HEK293 (cell line): ENCODE results near the gene PHF20.
A peak's percentile ranks its signal among the peaks of the same experiment; 100 is the strongest.

Experiments used
- CTCF ChIA-PET: fragments of 350-600 bp; formaldehyde crosslinking; extraction: SDS; loops from one replicate; lab custom pipeline; 2021; ENCODE audit warnings: antibody characterized with exemption; lab: Yijun Ruan, JAX
- POLR2A ChIA-PET: fragments of 300-600 bp; formaldehyde crosslinking; extraction: SDS; loops from one replicate; lab custom pipeline; 2020; ENCODE audit warnings: antibody characterized with exemption, inconsistent platforms; lab: Yijun Ruan, JAX
- H3K27ac ChIP-seq: fragments of 200-500 bp; sonication (Bioruptor generic); 2 replicates; pipeline ENCODE4 v1.5.1; 2014; ENCODE audit warnings: low read depth, low read length, control low read depth, inconsistent platforms; ENCODE audit errors: extremely low read depth
- H3K36me3 ChIP-seq, 2 experiments: fragments of 200-500 bp in 1 of 2; sonication (Bioruptor generic) in 1 of 2; 1 replicate in 1 of 2; 2 replicates in 1 of 2; pipeline ENCODE4 v1.5.1; 2014 to 2017; ENCODE audit warnings: inconsistent platforms in 2 of 2, low read length in 2 of 2; ENCODE audit not compliant: control insufficient read depth in 2 of 2, insufficient read depth in 1 of 2
- H3K4me1 ChIP-seq: fragments of 200-500 bp; sonication (Bioruptor generic); 2 replicates; pipeline ENCODE4 v1.5.1; 2014; ENCODE audit warnings: mild to moderate bottlenecking, low read length, inconsistent platforms; ENCODE audit not compliant: control insufficient read depth, insufficient read depth
- H3K4me3 ChIP-seq: 2 replicates; pipeline ENCODE4 v1.5.1; 2011; ENCODE audit warnings: low read depth, mild to moderate bottlenecking, control low read depth, low read length, moderate library complexity
- H3K9me3 ChIP-seq: fragments of 200-500 bp; sonication (Bioruptor generic); 2 replicates; pipeline ENCODE4 v1.5.1; 2014; ENCODE audit warnings: low read depth, low read length, inconsistent platforms; ENCODE audit not compliant: control insufficient read depth, insufficient read depth
- FEZF1 ChIP-seq: fragments of 450-650 bp; formaldehyde crosslinking; IDR thresholded peaks from 2 replicates; pipeline ENCODE4 v1.5.1; 2016; ENCODE audit warnings: missing biosample characterization, missing genetic modification characterization
- MEIS1 ChIP-seq: sonication (generic); formaldehyde crosslinking; IDR thresholded peaks from 2 replicates; pipeline ENCODE4 v1.8.1; 2022; ENCODE audit warnings: missing genetic modification reagents, mild to moderate bottlenecking, borderline replicate concordance
- PRDM1 ChIP-seq: fragments of 450-650 bp; formaldehyde crosslinking; IDR thresholded peaks from 2 replicates; pipeline ENCODE4; 2016; ENCODE audit warnings: missing biosample characterization, missing genetic modification characterization
- WT1 ChIP-seq: fragments of 450-650 bp; formaldehyde crosslinking; IDR thresholded peaks from 2 replicates; pipeline ENCODE4 v1.5.1; 2016; ENCODE audit warnings: missing biosample characterization, missing genetic modification characterization
- ZBTB7A ChIP-seq: fragments of 450-650 bp; formaldehyde crosslinking; IDR thresholded peaks from 2 replicates; pipeline ENCODE4 v1.5.1; 2016; ENCODE audit warnings: low read depth, missing biosample characterization, missing genetic modification characterization
- ZFP69B ChIP-seq: fragments of 450-650 bp; formaldehyde crosslinking; IDR thresholded peaks from 2 replicates; pipeline ENCODE4 v1.5.1; 2016; ENCODE audit warnings: missing biosample characterization, missing genetic modification characterization
- ZNF174 ChIP-seq: fragments of 450-650 bp; formaldehyde crosslinking; IDR thresholded peaks from 2 replicates; pipeline ENCODE4 v1.5.0; 2017; ENCODE audit warnings: missing biosample characterization, mild to moderate bottlenecking, missing genetic modification characterization
- ZNF175 ChIP-seq: fragments of 450-650 bp; formaldehyde crosslinking; IDR thresholded peaks from 2 replicates; pipeline ENCODE4 v1.5.1; 2016; ENCODE audit warnings: missing biosample characterization, missing genetic modification characterization
- ZNF549 ChIP-seq: fragments of 450-650 bp; IDR thresholded peaks from 2 replicates; pipeline ENCODE4 v1.5.1; 2018; ENCODE audit warnings: missing biosample characterization, missing genetic modification characterization, mild to moderate bottlenecking, inconsistent platforms, moderate library complexity
- ZNF629 ChIP-seq: fragments of 450-650 bp; formaldehyde crosslinking; IDR thresholded peaks from 2 replicates; pipeline ENCODE4 v1.5.1; 2017; ENCODE audit warnings: missing biosample characterization, missing genetic modification characterization
- ZNF670 ChIP-seq: fragments of 450-650 bp; formaldehyde crosslinking; IDR thresholded peaks from 2 replicates; pipeline ENCODE4 v1.5.1; 2016; ENCODE audit warnings: missing biosample characterization, missing genetic modification characterization, low read depth
- ZNF843 ChIP-seq: fragments of 450-650 bp; formaldehyde crosslinking; IDR thresholded peaks from 2 replicates; pipeline ENCODE4 v1.5.1; 2016; ENCODE audit warnings: missing biosample characterization, missing genetic modification characterization
- ZSCAN23 ChIP-seq: fragments of 450-650 bp; formaldehyde crosslinking; IDR thresholded peaks from 2 replicates; pipeline ENCODE4 v1.5.1; 2016; ENCODE audit warnings: missing biosample characterization, missing genetic modification characterization
- ZXDB ChIP-seq: fragments of 450-650 bp; formaldehyde crosslinking; IDR thresholded peaks from 2 replicates; pipeline ENCODE4 v1.5.1; 2016; ENCODE audit warnings: missing biosample characterization, missing genetic modification characterization
- TF ChIP-seq, protein P1 (sequence below): fragments of 450-650 bp; formaldehyde crosslinking; IDR thresholded peaks from 2 replicates; pipeline ENCODE4 v1.5.1; 2016; ENCODE audit warnings: missing biosample characterization, missing genetic modification characterization, low read depth
- TF ChIP-seq, protein P2 (sequence below): fragments of 450-650 bp; formaldehyde crosslinking; IDR thresholded peaks from 2 replicates; pipeline ENCODE4 v1.5.1; 2017; ENCODE audit warnings: missing biosample characterization, missing genetic modification characterization
- TF ChIP-seq, protein P3 (sequence below): fragments of 450-650 bp; formaldehyde crosslinking; IDR thresholded peaks from 2 replicates; pipeline ENCODE4 v1.5.1; 2017; ENCODE audit warnings: missing biosample characterization, missing genetic modification characterization

The PHF20 gene

DNA sequence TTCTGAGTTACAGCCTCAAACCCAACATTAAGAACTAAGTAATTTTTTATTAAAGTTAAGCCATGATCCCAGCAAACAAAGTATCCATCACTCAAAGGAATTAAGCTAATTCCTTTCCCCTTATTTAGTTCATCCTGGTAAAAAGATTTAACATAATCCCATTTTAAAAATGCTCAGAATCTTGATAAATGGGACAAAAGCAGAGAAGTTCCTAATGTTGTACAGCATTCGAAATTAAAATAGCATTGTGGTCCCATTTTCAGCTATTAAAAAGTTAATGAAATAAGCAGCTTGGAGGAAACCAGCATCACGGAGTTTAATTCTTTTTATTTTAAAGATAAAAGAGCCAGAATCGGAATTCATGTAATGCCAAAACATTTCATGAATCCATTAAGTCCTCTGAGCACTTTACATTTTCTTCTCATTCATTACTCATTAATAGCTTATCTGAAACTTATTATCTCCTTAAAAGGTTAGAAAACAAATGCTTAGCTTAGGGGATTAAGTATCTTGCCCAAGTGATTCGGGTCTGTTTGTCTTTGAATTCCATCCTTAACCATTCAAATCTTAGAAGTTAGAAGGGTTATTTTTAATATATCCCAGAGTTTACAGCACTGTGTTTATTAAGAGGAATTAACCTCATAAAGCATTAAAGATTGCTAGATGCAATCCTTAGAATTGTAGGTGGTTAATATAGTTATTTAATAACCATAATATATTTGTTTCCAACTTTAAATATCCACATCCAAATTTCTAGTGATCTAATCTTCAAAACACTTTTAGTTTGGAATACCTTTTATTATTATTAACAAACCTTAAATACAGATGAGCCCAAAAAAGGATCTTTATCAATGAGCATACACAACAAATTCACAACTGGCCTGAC, 41.0 kb upstream of the PHF20 start:
- TF ChIP-seq ZXDB (tag by site-specific recombination) (no peak), FEZF1 (tag by site-specific recombination) (no peak), ZNF174 (no peak), WT1 (tag by site-specific recombination) (no peak), MEIS1 (CRISPR knock-in tag) (no peak)
- no peak overlapping the region for H3K27ac ChIP-seq
- no peaks in the 10 kb centered on the region for H3K4me1 ChIP-seq
- H3K36me3 ChIP-seq, result peaks cover 82 to 98% of the 10 kb centered on the region in 2 experiments
- ChIA-PET POLR2A (interaction anchor here (0.5 to 1.5 kb wide), 3 partner anchors 9 to 114 kb away, joined by 3 to 13 read pairs (median 10); partner anchors contain the start of gene RBM39), CTCF (interaction anchor here (1.1 kb wide), 1 partner anchor 153 kb away, joined by 3 read pairs; no protein-coding TSS in a partner anchor)
- no peak overlapping the region for H3K4me3 ChIP-seq
- H3K9me3 ChIP-seq, result no peaks in the 10 kb centered on the region

DNA sequence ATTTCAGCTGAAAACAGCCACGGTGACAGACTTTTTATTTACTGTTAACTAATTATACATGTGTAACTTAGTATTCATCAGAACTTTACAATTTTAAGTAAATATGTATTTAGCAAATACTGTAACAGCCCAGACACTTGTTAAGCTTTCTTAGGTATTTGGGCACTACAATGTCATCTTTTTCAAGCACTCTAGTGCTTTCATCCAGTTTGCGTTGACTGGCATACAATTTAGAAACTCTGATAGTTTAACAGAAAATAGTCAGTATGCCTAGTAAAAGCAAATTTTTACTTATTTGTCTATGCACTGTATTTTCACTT, 40.4 kb upstream of the PHF20 start:
- Histone ChIP-seq H3K9me3 (no peaks in the 10 kb centered on the region), H3K4me3 (no peak overlapping the region), H3K4me1 (peaks cover 4% of the 10 kb centered on the region), H3K36me3 (peaks cover 83 to 98% of the 10 kb centered on the region in 2 experiments), H3K27ac (no peak overlapping the region)
- CTCF ChIA-PET, result no interaction called here
- POLR2A ChIA-PET, result interaction anchor here (0.5 to 1.5 kb wide), 3 partner anchors 9 to 113 kb away, joined by 3 to 13 read pairs (median 10); partner anchors contain the start of gene RBM39
- no peak for TF ChIP-seq ZBTB7A (tag by site-specific recombination)

DNA sequence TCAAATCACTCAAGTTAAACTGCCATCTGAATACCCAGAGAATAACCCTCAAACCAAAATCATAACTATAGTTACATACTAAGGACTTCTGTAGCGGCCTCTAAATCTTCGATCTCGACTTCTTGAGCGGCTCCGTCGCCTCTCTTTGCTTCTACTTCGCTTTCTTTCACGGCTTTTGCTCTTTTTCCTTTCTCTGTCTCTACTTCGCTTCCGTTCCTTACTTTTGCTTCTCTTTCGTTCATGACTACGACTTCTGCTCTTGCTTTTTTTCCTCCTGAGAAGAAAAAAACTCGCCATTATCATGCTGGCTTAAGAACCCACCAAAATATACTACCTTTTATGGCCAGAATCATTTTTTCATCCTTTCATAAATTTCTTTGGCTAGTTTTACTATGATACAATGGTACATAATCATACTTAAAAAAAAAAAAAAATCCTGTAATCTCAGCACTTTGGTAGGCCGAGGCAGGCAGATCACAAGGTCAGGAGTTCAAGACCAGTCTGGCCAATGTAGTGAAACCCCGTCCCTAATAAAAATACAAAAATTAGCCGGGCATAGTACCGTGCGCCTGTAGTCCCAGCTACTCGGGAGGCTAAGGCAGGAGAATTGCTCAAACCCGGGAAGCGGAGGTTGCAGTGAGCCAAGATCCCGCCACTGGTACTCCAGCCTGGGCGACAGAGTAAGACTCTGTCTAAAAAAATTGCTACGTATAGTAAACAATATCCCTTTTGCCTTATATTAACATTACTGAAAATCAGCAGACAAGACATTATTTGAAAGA, 39.8 kb upstream of the PHF20 start:
- H3K27ac ChIP-seq, result no peak overlapping the region
- TF ChIP-seq, protein P1, sequence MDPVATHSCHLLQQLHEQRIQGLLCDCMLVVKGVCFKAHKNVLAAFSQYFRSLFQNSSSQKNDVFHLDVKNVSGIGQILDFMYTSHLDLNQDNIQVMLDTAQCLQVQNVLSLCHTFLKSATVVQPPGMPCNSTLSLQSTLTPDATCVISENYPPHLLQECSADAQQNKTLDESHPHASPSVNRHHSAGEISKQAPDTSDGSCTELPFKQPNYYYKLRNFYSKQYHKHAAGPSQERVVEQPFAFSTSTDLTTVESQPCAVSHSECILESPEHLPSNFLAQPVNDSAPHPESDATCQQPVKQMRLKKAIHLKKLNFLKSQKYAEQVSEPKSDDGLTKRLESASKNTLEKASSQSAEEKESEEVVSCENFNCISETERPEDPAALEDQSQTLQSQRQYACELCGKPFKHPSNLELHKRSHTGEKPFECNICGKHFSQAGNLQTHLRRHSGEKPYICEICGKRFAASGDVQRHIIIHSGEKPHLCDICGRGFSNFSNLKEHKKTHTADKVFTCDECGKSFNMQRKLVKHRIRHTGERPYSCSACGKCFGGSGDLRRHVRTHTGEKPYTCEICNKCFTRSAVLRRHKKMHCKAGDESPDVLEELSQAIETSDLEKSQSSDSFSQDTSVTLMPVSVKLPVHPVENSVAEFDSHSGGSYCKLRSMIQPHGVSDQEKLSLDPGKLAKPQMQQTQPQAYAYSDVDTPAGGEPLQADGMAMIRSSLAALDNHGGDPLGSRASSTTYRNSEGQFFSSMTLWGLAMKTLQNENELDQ (tag by site-specific recombination), result no peak
- TF ChIP-seq, protein P2, sequence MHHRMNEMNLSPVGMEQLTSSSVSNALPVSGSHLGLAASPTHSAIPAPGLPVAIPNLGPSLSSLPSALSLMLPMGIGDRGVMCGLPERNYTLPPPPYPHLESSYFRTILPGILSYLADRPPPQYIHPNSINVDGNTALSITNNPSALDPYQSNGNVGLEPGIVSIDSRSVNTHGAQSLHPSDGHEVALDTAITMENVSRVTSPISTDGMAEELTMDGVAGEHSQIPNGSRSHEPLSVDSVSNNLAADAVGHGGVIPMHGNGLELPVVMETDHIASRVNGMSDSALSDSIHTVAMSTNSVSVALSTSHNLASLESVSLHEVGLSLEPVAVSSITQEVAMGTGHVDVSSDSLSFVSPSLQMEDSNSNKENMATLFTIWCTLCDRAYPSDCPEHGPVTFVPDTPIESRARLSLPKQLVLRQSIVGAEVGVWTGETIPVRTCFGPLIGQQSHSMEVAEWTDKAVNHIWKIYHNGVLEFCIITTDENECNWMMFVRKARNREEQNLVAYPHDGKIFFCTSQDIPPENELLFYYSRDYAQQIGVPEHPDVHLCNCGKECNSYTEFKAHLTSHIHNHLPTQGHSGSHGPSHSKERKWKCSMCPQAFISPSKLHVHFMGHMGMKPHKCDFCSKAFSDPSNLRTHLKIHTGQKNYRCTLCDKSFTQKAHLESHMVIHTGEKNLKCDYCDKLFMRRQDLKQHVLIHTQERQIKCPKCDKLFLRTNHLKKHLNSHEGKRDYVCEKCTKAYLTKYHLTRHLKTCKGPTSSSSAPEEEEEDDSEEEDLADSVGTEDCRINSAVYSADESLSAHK (tag by site-specific recombination), result no peak
- TF ChIP-seq ZNF549 (no peak), ZSCAN23 (no peak), ZNF843 (no peak), PRDM1 (tag by site-specific recombination) (peak; percentile 91), ZNF629 (tag by site-specific recombination) (no peak), ZNF670 (tag by site-specific recombination) (no peak), ZFP69B (tag by site-specific recombination) (no peak), ZNF175 (no peak)
- TF ChIP-seq, protein P3, sequence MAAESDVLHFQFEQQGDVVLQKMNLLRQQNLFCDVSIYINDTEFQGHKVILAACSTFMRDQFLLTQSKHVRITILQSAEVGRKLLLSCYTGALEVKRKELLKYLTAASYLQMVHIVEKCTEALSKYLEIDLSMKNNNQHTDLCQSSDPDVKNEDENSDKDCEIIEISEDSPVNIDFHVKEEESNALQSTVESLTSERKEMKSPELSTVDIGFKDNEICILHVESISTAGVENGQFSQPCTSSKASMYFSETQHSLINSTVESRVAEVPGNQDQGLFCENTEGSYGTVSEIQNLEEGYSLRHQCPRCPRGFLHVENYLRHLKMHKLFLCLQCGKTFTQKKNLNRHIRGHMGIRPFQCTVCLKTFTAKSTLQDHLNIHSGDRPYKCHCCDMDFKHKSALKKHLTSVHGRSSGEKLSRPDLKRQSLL (tag by site-specific recombination), result peak; percentile 49; the same call in 1 of the 2 replicates
- TF ChIP-seq, all 188 proteins: peak for 2
- peaks cover 4% of the 10 kb centered on the region for H3K4me1 ChIP-seq
- ChIA-PET CTCF (no interaction called here), POLR2A (interaction anchor here (1.3 to 1.5 kb wide), 2 partner anchors 10 to 13 kb away, joined by 3 to 7 read pairs; partner anchors contain the start of gene RBM39)
- peaks cover 83 to 98% of the 10 kb centered on the region in 2 experiments for H3K36me3 ChIP-seq
- H3K4me3 ChIP-seq, result no peak overlapping the region
- no peaks in the 10 kb centered on the region for H3K9me3 ChIP-seq
